Endothelial cell of umbilical vein (primary cell): Measurements from ENCODE around the gene MCM7. TPM values are rescaled to one million over a fixed set of nuclear protein-coding genes. Genes with fewer than 3 reads are reported as not detected.
"Not testable (repeated sequence)": the region's sequence is repeated elsewhere in the genome, so short reads cannot be mapped to it uniquely, and the experiment has no call there.

Source experiments
- BruUV-seq: library from RNA; stranded (reverse); fragments of 400-500 nt; replicated peaks from 2 replicates; lab custom pipeline; 2021; lab: Mats Ljungman, UMichigan
- CTCF ChIA-PET: fragments of 300-600, 350-600 bp; sonication (Branson Sonifier 250); formaldehyde crosslinking; loops from one replicate; lab custom pipeline; 2021; ENCODE audit warnings: antibody characterized with exemption, inconsistent platforms; lab: Charles Lee
- POLR2A ChIA-PET: fragments of 300-600, 350-600 bp; sonication (Branson Sonifier 250); formaldehyde crosslinking; loops from one replicate; lab custom pipeline; 2021; ENCODE audit warnings: antibody characterized with exemption, inconsistent platforms; lab: Charles Lee
- DNase-seq: peaks from one replicate; pipeline ENCODE4 v3.0.0-alpha.2; 2011; ENCODE audit warnings: low read depth, low spot score
- FAIRE-seq: peaks from 2 replicates; lab custom pipeline; 2011; peaks lifted over from hg19 to GRCh38; lab: Jason Lieb, UNC
- H2AFZ ChIP-seq: 2 replicates; pipeline ENCODE4 v1.6.0; 2012; ENCODE audit warnings: low read depth, low read length, control low read depth, inconsistent platforms
- H3K27ac ChIP-seq: 2 replicates; pipeline ENCODE4 v1.5.1; 2011; ENCODE audit warnings: low read depth, mild to moderate bottlenecking, control low read depth, low read length, moderate library complexity; ENCODE audit not compliant: insufficient read depth
- H3K27me3 ChIP-seq, 2 experiments: 2 replicates each; pipeline versions ENCODE4 v1.6.0 to v1.6.1; 2011; ENCODE audit warnings: low read length in 2 of 2, mixed read lengths in 1 of 2; ENCODE audit not compliant: control insufficient read depth in 2 of 2, insufficient read depth in 2 of 2
- H3K36me3 ChIP-seq, 2 experiments: 2 replicates in 1 of 2; 3 replicates in 1 of 2; pipeline ENCODE4 v1.5.1; 2011; ENCODE audit warnings: low read length in 2 of 2, mild to moderate bottlenecking in 1 of 2, moderate library complexity in 1 of 2; ENCODE audit not compliant: control insufficient read depth in 2 of 2, insufficient read depth in 2 of 2; ENCODE audit errors: extremely low read depth in 1 of 2
- H3K4me1 ChIP-seq: 3 replicates; pipeline ENCODE4 v1.5.1; 2011; ENCODE audit warnings: mild to moderate bottlenecking, low read length; ENCODE audit not compliant: control insufficient read depth, insufficient read depth; ENCODE audit errors: extremely low read depth
- H3K4me2 ChIP-seq: 2 replicates; pipeline ENCODE4 v1.6.1; 2011; ENCODE audit warnings: low read length, control low read depth, mixed read lengths; ENCODE audit not compliant: insufficient read depth
- H3K4me3 ChIP-seq, 3 experiments: fragments of 200-600 bp in 1 of 3; sonication (generic), shearing (Covaris generic) in 1 of 3; replicated peaks in 1 of 3; 2 replicates each; pipeline ENCODE4 v1.5.1; 2011 to 2016; ENCODE audit warnings: control low read depth in 3 of 3, low read length in 3 of 3, mild to moderate bottlenecking in 2 of 3, inconsistent platforms in 1 of 3, low read depth in 1 of 3, moderate library complexity in 1 of 3; ENCODE audit not compliant: insufficient read depth in 1 of 3
- H3K79me2 ChIP-seq: 2 replicates; pipeline ENCODE4 v1.6.0; 2012; ENCODE audit warnings: low read length, inconsistent platforms; ENCODE audit not compliant: control insufficient read depth, insufficient read depth
- H3K9ac ChIP-seq: replicated peaks from 2 replicates; pipeline ENCODE3; 2011; ENCODE audit warnings: low read length, control low read depth; ENCODE audit not compliant: insufficient read depth; ENCODE audit errors: extremely low read depth
- H3K9me1 ChIP-seq: replicated peaks from 3 replicates; pipeline ENCODE4 v1.6.0; 2011; ENCODE audit warnings: mild to moderate bottlenecking, low read length; ENCODE audit not compliant: control insufficient read depth, insufficient read depth; ENCODE audit errors: extremely low read depth
- H3K9me3 ChIP-seq: replicated peaks from 2 replicates; pipeline ENCODE4 v1.5.1; 2012; ENCODE audit warnings: low read length, inconsistent platforms; ENCODE audit not compliant: control insufficient read depth, insufficient read depth
- H4K20me1 ChIP-seq: replicated peaks from 2 replicates; pipeline ENCODE3; 2011; ENCODE audit warnings: mild to moderate bottlenecking, low read length; ENCODE audit not compliant: control insufficient read depth, insufficient read depth; ENCODE audit errors: extremely low read depth
- POLR2A ChIP-seq: IDR thresholded peaks from 2 replicates; pipeline ENCODE4 v1.6.1; 2012; ENCODE audit warnings: low read depth, mild to moderate bottlenecking, control low read depth, low read length
- dilution Hi-C: fragments of 300-500 bp; cut with MboI; formaldehyde crosslinking; loops from one replicate; pipeline ENCODE4 v1.15.0; 2019; ENCODE audit warnings: low sequenced_read_pairs; ENCODE audit not compliant: extremely low pct_ligation_motif_present
- intact Hi-C: fragments of 100-400 bp; cut with micrococcal nuclease; formaldehyde crosslinking; loops from one replicate; pipeline ENCODE4 v1.10.0; 2022
- polyA plus RNA-seq, 4 experiments: library from polyadenylated mRNA; depleted of rRNA in 3 of 4; stranded (reverse) in 3 of 4; unstranded in 1 of 4; fragments of >200 nt; gene quantifications; 2 replicates each; pipeline versions ENCODE4 v1.2.1 to v1.2.3, GENCODE V29; 2011 to 2012; ENCODE audit warnings: missing spikeins in 1 of 4
- total RNA-seq: library from RNA; stranded (reverse); gene quantifications from 2 replicates; pipeline ENCODE4 v1.2.3, GENCODE V29; 2021
- TF ChIP-seq, protein P1 (sequence below), 2 donors: IDR thresholded peaks; 1 replicate in 1 of 2; 2 replicates in 1 of 2; pipeline ENCODE4 v1.5.1; 2011; ENCODE audit warnings: low read length in 2 of 2, mild to moderate bottlenecking in 2 of 2, moderate library complexity in 2 of 2, control low read depth in 1 of 2, inconsistent platforms in 1 of 2, low read depth in 1 of 2; ENCODE audit not compliant: insufficient read depth in 1 of 2; ENCODE audit errors: extremely low read depth in 1 of 2

The MCM7 gene
- total and polyA plus RNA-seq, 2 donors (not counting 3 experiments of a cell fraction or from before 2014, with no cell fraction given): 156 to 187 TPM

- Histone ChIP-seq H3K9ac (no peak overlapping the region), H3K4me1 (peaks cover 11% of the 10 kb centered on the region), H3K4me3 (no peak overlapping the region), H4K20me1 (no peaks in the 10 kb centered on the region), H3K79me2 (no peaks in the 10 kb centered on the region), H3K27me3 (no peaks in the 10 kb centered on the region), H3K4me2 (no peak overlapping the region), H3K27ac (no peak overlapping the region), H3K9me3 (no peaks in the 10 kb centered on the region), H3K36me3 (no peaks in the 10 kb centered on the region), H3K9me1 (no peaks in the 10 kb centered on the region), H2AFZ (peak overlapping the region; percentile 46)
- TF ChIP-seq, protein P1, sequence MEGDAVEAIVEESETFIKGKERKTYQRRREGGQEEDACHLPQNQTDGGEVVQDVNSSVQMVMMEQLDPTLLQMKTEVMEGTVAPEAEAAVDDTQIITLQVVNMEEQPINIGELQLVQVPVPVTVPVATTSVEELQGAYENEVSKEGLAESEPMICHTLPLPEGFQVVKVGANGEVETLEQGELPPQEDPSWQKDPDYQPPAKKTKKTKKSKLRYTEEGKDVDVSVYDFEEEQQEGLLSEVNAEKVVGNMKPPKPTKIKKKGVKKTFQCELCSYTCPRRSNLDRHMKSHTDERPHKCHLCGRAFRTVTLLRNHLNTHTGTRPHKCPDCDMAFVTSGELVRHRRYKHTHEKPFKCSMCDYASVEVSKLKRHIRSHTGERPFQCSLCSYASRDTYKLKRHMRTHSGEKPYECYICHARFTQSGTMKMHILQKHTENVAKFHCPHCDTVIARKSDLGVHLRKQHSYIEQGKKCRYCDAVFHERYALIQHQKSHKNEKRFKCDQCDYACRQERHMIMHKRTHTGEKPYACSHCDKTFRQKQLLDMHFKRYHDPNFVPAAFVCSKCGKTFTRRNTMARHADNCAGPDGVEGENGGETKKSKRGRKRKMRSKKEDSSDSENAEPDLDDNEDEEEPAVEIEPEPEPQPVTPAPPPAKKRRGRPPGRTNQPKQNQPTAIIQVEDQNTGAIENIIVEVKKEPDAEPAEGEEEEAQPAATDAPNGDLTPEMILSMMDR (IDR thresholded peaks at IDR 0.05; ENCODE audit: extremely low read depth in 1 of 2, insufficient read depth in 1 of 2, low read depth in 1 of 2, low read length in 2 of 2): peak; percentile 61 to 85
- TF ChIP-seq POLR2A: no peak
- no TSS peak for BruUV-seq
- dilution Hi-C loops: no loop called here
- POLR2A ChIA-PET: no interaction called here
- intact Hi-C loops: no loop called here
- FAIRE-seq (peak; percentile 79), DNase-seq (peak; percentile 55)
- CTCF ChIA-PET: interaction anchor here (0.6 to 5.9 kb wide), 29 partner anchors 9 to 277 kb away, joined by 3 to 79 read pairs (median 4); partner anchors contain the start of genes AP4M1, GAL3ST4, LAMTOR4 and MCM7
These were observed 29.6 kb upstream of the MCM7 start for GRCh38 chr7:100130608-100131453.

GRCh38 chr7:100130220-100130607 is 29.0 kb upstream of the MCM7 start:
- peaks cover 11% of the 10 kb centered on the region for H3K4me1 ChIP-seq
- DNase-seq, H3K4me3 ChIP-seq, H3K27me3 ChIP-seq, POLR2A ChIA-PET, H3K9me3 ChIP-seq, H3K79me2 ChIP-seq, H3K9me1 ChIP-seq, H3K36me3 ChIP-seq, intact Hi-C loops, FAIRE-seq, BruUV-seq, dilution Hi-C loops, H4K20me1 ChIP-seq, H2AFZ ChIP-seq, H3K9ac ChIP-seq, H3K27ac ChIP-seq, H3K4me2 ChIP-seq: not testable (repeated sequence)
- CTCF ChIA-PET: interaction anchor here (0.7 to 2.8 kb wide), 18 partner anchors 8 to 151 kb away, joined by 3 to 14 read pairs (median 5); partner anchors contain the start of genes AP4M1, GAL3ST4 and MCM7
